Epithelial cell of proximal tubule (primary cell): ENCODE measurements around the gene PIM3. TPM values are rescaled to one million over a fixed set of nuclear protein-coding genes. Genes with fewer than 3 reads are reported as not detected.

Experiments used
- DNase-seq: peaks from one replicate; pipeline ENCODE4 v3.0.0-alpha.2; 2011; ENCODE audit warnings: low read depth
- H3K4me3 ChIP-seq: 2 replicates; pipeline ENCODE4 v1.5.1; 2011; ENCODE audit warnings: low read depth, mild to moderate bottlenecking, low read length
- CTCF ChIP-seq: conservative IDR thresholded peaks from 2 replicates; pipeline ENCODE4 v1.5.1; 2012; ENCODE audit warnings: low read depth, mild to moderate bottlenecking, low read length
- total RNA-seq: library from RNA; depleted of rRNA; stranded (reverse); fragments of >200 nt; gene quantifications from 2 replicates; pipeline ENCODE4 v1.2.3, GENCODE V29; 2015

The PIM3 gene
- total RNA-seq, 1 donor from 2014 or later, result 37.5 TPM

DNA sequence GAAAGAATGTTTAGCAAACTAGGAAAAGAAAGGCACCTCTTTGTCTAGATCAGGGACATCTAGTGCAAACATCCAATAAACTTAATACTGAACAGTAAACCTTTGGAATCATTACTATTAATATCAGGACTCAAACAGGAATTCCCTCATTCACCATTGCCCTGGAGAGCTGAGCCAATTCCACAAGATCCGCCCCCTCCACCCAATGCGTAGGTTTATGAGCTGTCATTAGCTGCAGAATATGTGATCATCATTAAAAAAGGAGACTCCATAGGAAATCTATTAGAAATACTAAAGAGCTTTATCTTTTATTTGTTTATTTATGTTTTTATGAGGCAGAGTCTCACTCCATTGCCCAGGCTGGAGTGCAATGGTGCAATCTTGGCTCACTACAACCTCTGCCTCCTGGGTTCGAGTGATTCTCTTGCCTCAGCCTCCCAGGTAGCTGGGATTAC lies 46.5 kb downstream of the PIM3 start:
- DNase-seq, result no peak
- no peak overlapping the region for H3K4me3 ChIP-seq
- TF ChIP-seq CTCF, result no peak

GRCh38 chr22:50008151-50009040 lies 47.8 kb downstream of the PIM3 start:
- H3K4me3 ChIP-seq, result no peak overlapping the region
- TF ChIP-seq CTCF, result no peak
- no peak for DNase-seq

- no peak for DNase-seq
- no peak for TF ChIP-seq CTCF
These were observed 48.7 kb downstream of the PIM3 start for GRCh38 chr22:50009251-50009650.

GRCh38 chr22:50009765-50010675 lies 49.4 kb downstream of the PIM3 start:
- no peak for TF ChIP-seq CTCF
- no peak for DNase-seq
- no peak overlapping the region for H3K4me3 ChIP-seq

More at GRCh38 chr22:50009251-50009650, 48.7 kb downstream of the PIM3 start:
- no peak overlapping the region for H3K4me3 ChIP-seq

GRCh38 chr22:50010676-50011446 lies 50.3 kb downstream of the PIM3 start:
- DNase-seq, result no peak
- no peak overlapping the region for H3K4me3 ChIP-seq
- TF ChIP-seq CTCF, result no peak

- H3K4me3 ChIP-seq, result no peak overlapping the region
- TF ChIP-seq CTCF, result no peak
- DNase-seq, result no peak
These were observed 51.1 kb downstream of the PIM3 start for GRCh38 chr22:50011447-50012210.
